Astrocyte (in vitro differentiated cells and primary cell): ENCODE results near the gene ECI1.

Experiments
- CTCF ChIP-seq: IDR thresholded peaks from 2 replicates; pipeline ENCODE4 v1.5.1; 2011; ENCODE audit warnings: low read depth, mild to moderate bottlenecking, inconsistent platforms, low read length, moderate library complexity; ENCODE audit not compliant: insufficient read depth
- EZH2 ChIP-seq: IDR thresholded peaks from 2 replicates; pipeline ENCODE4 v1.6.1; 2012; ENCODE audit warnings: mild to moderate bottlenecking, low read length, inconsistent platforms; ENCODE audit not compliant: insufficient read depth

DNA sequence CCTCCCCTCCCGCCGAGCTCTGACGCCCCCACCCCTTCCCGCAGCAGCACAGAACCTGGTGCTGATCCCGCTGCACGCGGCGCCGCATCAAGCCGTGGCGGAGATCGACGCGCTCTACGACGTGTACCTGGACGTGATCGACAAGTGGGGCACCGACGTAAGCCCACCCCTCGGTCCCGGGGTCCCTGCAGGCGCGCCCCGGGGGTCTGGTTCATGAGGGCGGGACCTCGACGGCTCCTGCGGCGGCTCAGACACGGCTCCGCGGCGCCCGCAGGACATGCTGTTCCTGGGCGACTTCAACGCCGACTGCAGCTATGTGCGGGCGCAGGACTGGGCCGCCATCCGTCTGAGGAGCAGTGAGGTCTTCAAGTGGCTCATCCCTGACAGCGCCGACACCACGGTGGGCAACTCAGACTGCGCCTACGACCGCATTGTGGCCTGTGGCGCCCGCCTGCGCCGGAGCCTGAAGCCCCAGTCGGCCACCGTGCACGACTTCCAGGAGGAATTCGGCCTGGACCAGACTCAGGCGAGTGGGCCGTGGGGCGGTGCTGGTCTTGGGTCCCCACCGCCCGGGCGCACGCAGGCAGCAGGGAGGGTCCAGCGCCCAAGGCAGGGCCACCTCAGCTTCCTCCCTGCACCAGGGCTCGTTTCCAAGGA is 13.8 kb downstream of the ECI1 start:
- TF ChIP-seq CTCF, result no peak
- peak; percentile 12 for TF ChIP-seq EZH2
